ENCODE results near the gene CCNL2. TPM values are rescaled to one million over a fixed set of nuclear protein-coding genes. Genes with fewer than 3 reads are reported as not detected.

The CCNL2 gene
- total RNA-seq, 4 donors from 2014 or later, result 167 to 307 (median 215) TPM

GRCh38 chr1:1440262-1441001 lies 41.3 kb upstream of the CCNL2 start:
- H3K27ac ChIP-seq, result no peak overlapping the region
- WGBS, 2 donors, result 70 to 75% methylated on average over 19 to 26 of the region's 26 CpGs
- H3K36me3 ChIP-seq, result no peaks in the 10 kb centered on the region
- no peak for TF ChIP-seq POLR2A (IDR thresholded peaks at IDR 0.05)
- H3K27me3 ChIP-seq, result no peaks in the 10 kb centered on the region
- H3K4me3 ChIP-seq (replicated peaks in 1 of 3), result no peak overlapping the region
- DNase-seq, result no peak
- peaks cover 0 to 18% of the 10 kb centered on the region in 2 donors for H3K4me1 ChIP-seq
- H3K9me3 ChIP-seq, result no peaks in the 10 kb centered on the region
- intact Hi-C loops (cut with DNase I), result loop anchor here (5.0 kb wide), 1 partner anchor 33 kb away; the partner anchor contains the start of gene MRPL20

- H3K27ac ChIP-seq, result no peak overlapping the region
- H3K27me3 ChIP-seq, result no peaks in the 10 kb centered on the region
- TF ChIP-seq POLR2A (IDR thresholded peaks at IDR 0.05) (no peak), CTCF (IDR thresholded peaks at IDR 0.05) (no peak)
- H3K4me1 ChIP-seq, result peaks cover 6 to 25% of the 10 kb centered on the region in 2 donors
- DNase-seq, result no peak
- intact Hi-C loops (cut with DNase I), result loop anchor here (5.0 kb wide), 1 partner anchor 32 kb away; the partner anchor contains the start of gene MRPL20
- no peak overlapping the region for H3K4me3 ChIP-seq (replicated peaks in 1 of 3)
- no peaks in the 10 kb centered on the region for H3K36me3 ChIP-seq
- no peaks in the 10 kb centered on the region for H3K9me3 ChIP-seq
- WGBS, 2 donors, result 84 to 86% methylated on average over 24 to 68 of the region's 82 CpGs
Observed at GRCh38 chr1:1439546-1440261, 40.6 kb upstream of the CCNL2 start.

GRCh38 chr1:1438531-1439381 lies 39.6 kb upstream of the CCNL2 start:
- H3K4me3 ChIP-seq (replicated peaks in 1 of 3), result no peak overlapping the region
- no peak overlapping the region for H3K27ac ChIP-seq
- DNase-seq, result no peak
- no peak for TF ChIP-seq CTCF (IDR thresholded peaks at IDR 0.05)
- H3K36me3 ChIP-seq, result no peaks in the 10 kb centered on the region
- intact Hi-C loops (cut with DNase I), result no loop called here
- 84 to 85% methylated on average over 12 to 14 of the region's 45 CpGs for WGBS, 2 donors
- H3K4me1 ChIP-seq, result peaks cover 7 to 34% of the 10 kb centered on the region in 2 donors
- no peaks in the 10 kb centered on the region for H3K27me3 ChIP-seq
- H3K9me3 ChIP-seq, result no peaks in the 10 kb centered on the region

- 70 to 83% methylated on average over 8 to 10 of the region's 11 CpGs for WGBS, 2 donors
- no peak for DNase-seq
- Histone ChIP-seq H3K27me3 (no peaks in the 10 kb centered on the region), H3K9me3 (no peaks in the 10 kb centered on the region), H3K27ac (no peak overlapping the region), H3K36me3 (no peaks in the 10 kb centered on the region), H3K4me1 (peaks cover 7 to 42% of the 10 kb centered on the region in 2 donors), H3K4me3 (replicated peaks in 1 of 3) (no peak overlapping the region)
- TF ChIP-seq POLR2A (IDR thresholded peaks at IDR 0.05) (no peak), CTCF (IDR thresholded peaks at IDR 0.05) (no peak)
- intact Hi-C loops (cut with DNase I), result no loop called here
Observed at GRCh38 chr1:1437904-1438376, 38.8 kb upstream of the CCNL2 start.
